Tibial nerve (tissue), 4 donors: ENCODE measurements around the gene KRTAP3-1. TPM values are rescaled to one million over a fixed set of nuclear protein-coding genes. Genes with fewer than 3 reads are reported as not detected.

Experiments
- DNase-seq, 2 donors: peaks; one replicate each; pipeline ENCODE4 v3.0.0-alpha.2; 2019; ENCODE audit warnings: low spot score in 2 of 2
- H3K27ac ChIP-seq, 4 donors: fragments of 200-600 bp; sonication (generic) in 3 of 4; one replicate each; pipeline ENCODE4 v1.5.1; 2017 to 2019; ENCODE audit warnings: mild to moderate bottlenecking in 1 of 4
- H3K27me3 ChIP-seq, 2 donors: fragments of 200-600 bp; sonication (generic) in 1 of 2; one replicate each; pipeline versions ENCODE4 v1.5.1 to v1.6.0; 2017 to 2019
- H3K36me3 ChIP-seq, 3 donors: fragments of 200-600 bp; sonication (generic); one replicate each; pipeline ENCODE4 v1.5.1; 2018 to 2019
- H3K4me1 ChIP-seq, 4 donors: fragments of 200-600 bp; sonication (generic) in 3 of 4; one replicate each; pipeline ENCODE4 v1.5.1; 2017 to 2019
- H3K4me3 ChIP-seq, 4 donors: fragments of 200-600 bp; sonication (generic) in 3 of 4; one replicate each; pipeline ENCODE4 v1.5.1; 2017 to 2019; ENCODE audit warnings: mild to moderate bottlenecking in 1 of 4, moderate library complexity in 1 of 4
- H3K9me3 ChIP-seq, 4 donors: fragments of 200-600 bp; sonication (generic) in 3 of 4; one replicate each; pipeline ENCODE4 v1.5.1; 2017 to 2019
- EP300 ChIP-seq, 2 donors: sonication (generic); formaldehyde crosslinking; IDR thresholded peaks; one replicate each; pipeline ENCODE4 v1.6.1; 2017; ENCODE audit warnings: antibody characterized with exemption in 2 of 2, mild to moderate bottlenecking in 1 of 2
- POLR2A ChIP-seq, 2 donors: fragments of 450-650 bp; IDR thresholded peaks; one replicate each; pipeline ENCODE4 v1.6.1; 2017; ENCODE audit warnings: antibody characterized with exemption in 2 of 2, mild to moderate bottlenecking in 2 of 2, moderate library complexity in 2 of 2
- WGBS, 2 donors: methylation state at CpG; one replicate each; pipeline ENCODE4 v1.1.5; 2018; 5-methylcytosine and 5-hydroxymethylcytosine counted together
- total RNA-seq, 4 donors: library from RNA; depleted of rRNA; stranded (reverse); fragments of >200 nt; gene quantifications; one replicate each; pipeline ENCODE4 v1.1.0, GENCODE V29; 2016
- TF ChIP-seq, protein P1 (sequence below), 5 experiments: fragments of 200-600 bp in 3 of 5; fragments of 450-650 bp in 2 of 5; sonication (generic) in 3 of 5; IDR thresholded peaks; one replicate each; pipeline ENCODE4 v1.5.1; 2016 to 2019; ENCODE audit warnings: antibody characterized with exemption in 5 of 5, mild to moderate bottlenecking in 3 of 5, moderate library complexity in 2 of 5

The KRTAP3-1 gene
- total RNA-seq, 4 donors from 2014 or later: not detected

DNA sequence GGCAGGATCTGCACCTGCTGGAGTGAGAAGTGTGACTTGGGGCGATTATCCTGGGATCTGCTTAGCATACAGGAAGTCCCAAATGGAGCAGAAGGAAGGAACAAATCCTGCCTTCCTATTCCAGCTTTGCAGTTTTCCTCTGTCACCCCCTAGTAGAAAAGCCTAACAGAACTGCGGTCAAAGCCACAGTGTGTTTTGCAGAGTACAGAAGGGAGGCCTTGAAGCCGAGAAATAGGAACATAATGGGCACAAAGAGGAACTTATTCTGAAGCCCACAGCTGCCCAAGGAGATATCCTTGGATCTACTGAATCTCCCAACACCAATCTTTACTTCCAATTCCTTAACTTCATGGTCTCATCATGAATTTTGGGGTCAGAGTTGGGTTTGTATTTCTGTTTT lies 9.6 kb upstream of the KRTAP3-1 start:
- Histone ChIP-seq H3K27ac (no peak overlapping the region), H3K36me3 (no peaks in the 10 kb centered on the region), H3K4me3 (no peak overlapping the region), H3K27me3 (no peaks in the 10 kb centered on the region), H3K9me3 (no peaks in the 10 kb centered on the region), H3K4me1 (no peaks in the 10 kb centered on the region)
- TF ChIP-seq, protein P1, sequence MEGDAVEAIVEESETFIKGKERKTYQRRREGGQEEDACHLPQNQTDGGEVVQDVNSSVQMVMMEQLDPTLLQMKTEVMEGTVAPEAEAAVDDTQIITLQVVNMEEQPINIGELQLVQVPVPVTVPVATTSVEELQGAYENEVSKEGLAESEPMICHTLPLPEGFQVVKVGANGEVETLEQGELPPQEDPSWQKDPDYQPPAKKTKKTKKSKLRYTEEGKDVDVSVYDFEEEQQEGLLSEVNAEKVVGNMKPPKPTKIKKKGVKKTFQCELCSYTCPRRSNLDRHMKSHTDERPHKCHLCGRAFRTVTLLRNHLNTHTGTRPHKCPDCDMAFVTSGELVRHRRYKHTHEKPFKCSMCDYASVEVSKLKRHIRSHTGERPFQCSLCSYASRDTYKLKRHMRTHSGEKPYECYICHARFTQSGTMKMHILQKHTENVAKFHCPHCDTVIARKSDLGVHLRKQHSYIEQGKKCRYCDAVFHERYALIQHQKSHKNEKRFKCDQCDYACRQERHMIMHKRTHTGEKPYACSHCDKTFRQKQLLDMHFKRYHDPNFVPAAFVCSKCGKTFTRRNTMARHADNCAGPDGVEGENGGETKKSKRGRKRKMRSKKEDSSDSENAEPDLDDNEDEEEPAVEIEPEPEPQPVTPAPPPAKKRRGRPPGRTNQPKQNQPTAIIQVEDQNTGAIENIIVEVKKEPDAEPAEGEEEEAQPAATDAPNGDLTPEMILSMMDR (IDR thresholded peaks at IDR 0.05): no peak
- TF ChIP-seq EP300 (IDR thresholded peaks at IDR 0.05): no peak
- no peak for TF ChIP-seq POLR2A (IDR thresholded peaks at IDR 0.05)
- no peak for DNase-seq
- WGBS, 2 donors: 56 to 71% methylated on average over 3 of the region's 3 CpGs

DNA sequence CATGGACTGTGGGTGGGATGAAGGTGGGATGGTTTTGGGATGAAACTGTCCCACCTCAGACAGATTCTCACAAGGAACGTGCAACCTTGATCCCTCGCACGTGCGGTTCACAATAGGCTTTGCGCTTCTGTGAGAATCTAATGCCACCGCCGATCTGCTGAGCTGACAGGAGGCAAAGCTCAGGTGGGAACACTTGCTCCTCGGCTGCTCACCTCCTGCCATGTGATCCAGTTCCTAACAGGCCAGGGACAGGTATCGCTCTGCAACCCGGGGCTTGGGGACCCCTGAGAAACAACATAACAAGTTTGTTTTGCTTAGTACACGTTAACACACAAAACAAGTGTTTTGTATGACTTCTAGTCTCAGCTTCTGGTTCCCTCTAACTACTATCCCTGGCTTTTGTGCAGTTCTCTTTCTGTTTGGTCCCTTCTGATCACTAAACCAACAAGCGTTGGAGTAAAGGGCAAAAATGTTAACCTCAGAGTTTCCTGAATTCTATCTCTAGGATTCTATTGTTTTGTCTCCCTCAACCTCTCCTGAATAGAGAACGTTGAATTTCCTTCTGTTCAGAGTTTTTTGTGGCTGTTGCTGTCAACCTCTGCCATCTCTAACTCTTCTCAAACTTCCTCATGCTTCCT lies 7.8 kb upstream of the KRTAP3-1 start:
- TF ChIP-seq EP300 (IDR thresholded peaks at IDR 0.05) (no peak), POLR2A (IDR thresholded peaks at IDR 0.05) (no peak)
- TF ChIP-seq, protein P1 (IDR thresholded peaks at IDR 0.05): no peak
- DNase-seq: no peak
- no peak overlapping the region for H3K4me3 ChIP-seq
- no peaks in the 10 kb centered on the region for H3K27me3 ChIP-seq
- H3K36me3 ChIP-seq: no peaks in the 10 kb centered on the region
- 69 to 72% methylated on average over 13 of the region's 13 CpGs for WGBS, 2 donors
- no peaks in the 10 kb centered on the region for H3K4me1 ChIP-seq
- no peak overlapping the region for H3K27ac ChIP-seq
- no peaks in the 10 kb centered on the region for H3K9me3 ChIP-seq

DNA sequence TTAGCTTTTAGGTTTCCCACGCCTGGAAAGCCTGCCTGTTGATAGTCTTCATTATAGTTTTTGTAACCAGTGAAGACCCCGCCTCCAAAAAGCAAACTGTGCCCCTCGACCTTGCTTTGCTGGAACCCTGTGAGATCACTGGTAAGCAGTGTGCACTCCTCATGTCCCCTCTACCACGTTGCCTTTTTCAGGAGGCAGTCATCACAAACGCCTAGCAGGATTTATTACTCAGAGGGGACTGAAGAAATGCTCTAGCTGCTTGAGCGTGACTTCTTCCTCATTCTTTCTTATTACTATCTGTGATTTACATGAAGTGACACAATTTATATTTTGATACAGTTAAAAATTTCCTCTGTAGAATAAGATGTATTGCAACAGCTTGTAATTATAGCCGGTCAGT lies 6.5 kb upstream of the KRTAP3-1 start:
- no peak overlapping the region for H3K27ac ChIP-seq
- no peak for DNase-seq
- no peaks in the 10 kb centered on the region for H3K36me3 ChIP-seq
- no peaks in the 10 kb centered on the region for H3K27me3 ChIP-seq
- WGBS, 2 donors: 70 to 77% methylated on average over 7 of the region's 7 CpGs
- TF ChIP-seq POLR2A (IDR thresholded peaks at IDR 0.05) (no peak), EP300 (IDR thresholded peaks at IDR 0.05) (no peak)
- TF ChIP-seq, protein P1 (IDR thresholded peaks at IDR 0.05): no peak
- H3K4me1 ChIP-seq: no peaks in the 10 kb centered on the region
- no peaks in the 10 kb centered on the region for H3K9me3 ChIP-seq
- no peak overlapping the region for H3K4me3 ChIP-seq

DNA sequence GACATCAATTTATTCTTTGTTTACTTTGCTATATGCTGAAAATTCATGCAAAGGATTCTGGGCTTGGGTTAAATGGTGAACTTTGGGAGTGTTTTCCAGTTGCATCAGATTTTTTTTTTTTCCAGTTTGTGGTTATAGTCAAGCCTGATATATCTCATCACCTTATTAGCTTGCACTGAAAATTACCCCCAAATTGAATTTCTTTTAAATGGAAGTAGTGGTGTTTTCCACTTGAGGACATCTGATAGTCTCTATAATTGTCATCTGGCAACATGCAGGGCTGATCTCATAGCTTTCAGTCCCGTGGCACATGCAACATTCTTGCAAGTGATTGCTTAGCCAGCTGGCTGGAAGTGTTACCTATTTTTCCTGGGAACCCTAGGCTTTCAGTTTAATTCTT lies 4.7 kb upstream of the KRTAP3-1 start:
- H3K9me3 ChIP-seq: no peaks in the 10 kb centered on the region
- no peak overlapping the region for H3K27ac ChIP-seq
- H3K36me3 ChIP-seq: no peaks in the 10 kb centered on the region
- no peaks in the 10 kb centered on the region for H3K4me1 ChIP-seq
- DNase-seq: no peak
- H3K4me3 ChIP-seq: no peak overlapping the region
- TF ChIP-seq POLR2A (IDR thresholded peaks at IDR 0.05) (no peak), EP300 (IDR thresholded peaks at IDR 0.05) (no peak)
- TF ChIP-seq, protein P1 (IDR thresholded peaks at IDR 0.05): no peak
- WGBS, 2 donors: 14 to 24% methylated on average over 1 of the region's 1 CpG
- H3K27me3 ChIP-seq: no peaks in the 10 kb centered on the region

DNA sequence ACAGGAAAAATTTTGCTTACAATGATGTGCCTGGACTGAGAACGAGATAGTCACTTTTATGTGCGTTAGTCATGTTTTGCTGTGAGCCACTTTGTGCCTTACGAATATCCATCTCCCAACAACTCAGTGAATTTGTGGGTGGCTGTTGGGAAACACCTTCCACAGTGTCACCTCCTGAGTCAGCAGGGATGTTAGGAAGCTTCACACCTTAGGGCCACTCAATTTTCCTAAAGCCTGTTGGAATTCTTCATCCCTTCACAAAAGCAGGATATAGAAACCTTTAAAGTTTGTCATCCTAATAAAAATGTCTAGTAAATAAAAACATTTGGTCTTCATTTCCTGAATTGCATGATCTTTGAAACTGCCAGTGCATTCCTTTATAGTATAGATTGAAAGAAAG lies 4.3 kb upstream of the KRTAP3-1 start:
- H3K27ac ChIP-seq: no peak overlapping the region
- H3K27me3 ChIP-seq: no peaks in the 10 kb centered on the region
- WGBS, 2 donors: 88 to 92% methylated on average over 3 of the region's 3 CpGs
- no peak overlapping the region for H3K4me3 ChIP-seq
- H3K36me3 ChIP-seq: no peaks in the 10 kb centered on the region
- DNase-seq: no peak
- no peaks in the 10 kb centered on the region for H3K4me1 ChIP-seq
- TF ChIP-seq, protein P1 (IDR thresholded peaks at IDR 0.05): no peak
- TF ChIP-seq EP300 (IDR thresholded peaks at IDR 0.05): no peak
- no peak for TF ChIP-seq POLR2A (IDR thresholded peaks at IDR 0.05)
- H3K9me3 ChIP-seq: no peaks in the 10 kb centered on the region
